GM21529 (cell line): ENCODE measurements around the gene IQSEC1.

ENCODE experiments used
- ATAC-seq: cut with Tn5 transposase; IDR thresholded peaks from one replicate; pipeline ENCODE4 v1.9.1; 2021; ENCODE audit not compliant: unreplicated experiment

The IQSEC1 gene

DNA sequence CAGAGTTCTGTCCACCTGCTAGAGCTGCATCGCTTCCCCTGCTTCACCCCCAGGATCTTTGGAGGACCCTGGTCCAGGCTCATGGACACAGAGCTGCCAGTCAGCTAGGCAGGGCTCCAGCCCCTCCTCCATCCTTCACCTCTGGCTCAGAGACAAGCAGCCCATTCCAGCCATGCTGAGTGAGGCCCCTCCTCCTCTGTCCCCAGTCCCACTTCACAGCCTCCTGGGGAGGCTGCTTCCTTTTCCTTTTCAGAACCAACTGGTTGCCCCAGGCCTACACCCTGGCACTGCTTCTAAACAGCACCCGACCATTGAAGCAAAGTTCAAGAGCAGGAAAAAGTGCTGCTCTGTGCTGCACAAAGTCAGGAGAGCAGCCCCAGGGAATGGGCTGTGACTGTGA, 22.2 kb downstream of the IQSEC1 start:
- ATAC-seq, result no peak

DNA sequence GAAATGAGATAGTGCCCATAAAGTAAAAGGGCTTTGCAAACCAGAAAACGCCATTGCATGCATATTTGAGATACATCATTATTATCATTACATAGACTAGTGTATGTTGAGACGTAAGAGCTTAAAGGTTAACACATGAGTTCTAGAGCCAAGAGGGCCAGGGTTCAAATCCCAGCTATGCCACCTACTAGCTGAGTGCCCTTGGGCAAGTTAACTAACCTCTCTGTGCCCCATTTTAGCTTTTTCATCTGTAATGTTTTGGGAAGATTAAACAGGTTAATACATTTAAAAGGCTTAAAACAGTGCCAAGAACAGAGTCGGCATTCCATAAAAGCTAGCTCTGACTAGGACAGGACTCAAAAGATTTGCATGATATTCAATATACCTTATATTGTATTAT, 22.8 kb downstream of the IQSEC1 start:
- ATAC-seq, result no peak

DNA sequence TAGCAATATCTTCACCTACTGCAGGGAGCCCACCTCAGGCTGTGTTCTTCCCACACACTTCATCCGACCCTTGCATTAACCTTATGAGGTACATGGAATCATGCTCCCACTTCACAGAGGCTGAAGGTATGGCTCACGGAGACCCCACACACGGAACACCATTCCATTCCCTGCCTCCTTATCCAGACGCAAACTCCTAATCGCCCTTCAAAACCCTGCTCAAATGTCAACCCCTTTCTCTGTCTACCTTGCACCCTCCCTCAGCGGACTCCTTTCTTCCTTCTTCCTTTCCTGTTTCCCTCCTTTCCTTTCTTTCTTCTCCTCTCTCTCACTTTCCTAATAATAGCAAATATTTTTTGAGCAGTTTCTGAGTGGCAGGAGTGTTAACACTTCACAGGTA, 23.8 kb downstream of the IQSEC1 start:
- ATAC-seq, result no peak

DNA sequence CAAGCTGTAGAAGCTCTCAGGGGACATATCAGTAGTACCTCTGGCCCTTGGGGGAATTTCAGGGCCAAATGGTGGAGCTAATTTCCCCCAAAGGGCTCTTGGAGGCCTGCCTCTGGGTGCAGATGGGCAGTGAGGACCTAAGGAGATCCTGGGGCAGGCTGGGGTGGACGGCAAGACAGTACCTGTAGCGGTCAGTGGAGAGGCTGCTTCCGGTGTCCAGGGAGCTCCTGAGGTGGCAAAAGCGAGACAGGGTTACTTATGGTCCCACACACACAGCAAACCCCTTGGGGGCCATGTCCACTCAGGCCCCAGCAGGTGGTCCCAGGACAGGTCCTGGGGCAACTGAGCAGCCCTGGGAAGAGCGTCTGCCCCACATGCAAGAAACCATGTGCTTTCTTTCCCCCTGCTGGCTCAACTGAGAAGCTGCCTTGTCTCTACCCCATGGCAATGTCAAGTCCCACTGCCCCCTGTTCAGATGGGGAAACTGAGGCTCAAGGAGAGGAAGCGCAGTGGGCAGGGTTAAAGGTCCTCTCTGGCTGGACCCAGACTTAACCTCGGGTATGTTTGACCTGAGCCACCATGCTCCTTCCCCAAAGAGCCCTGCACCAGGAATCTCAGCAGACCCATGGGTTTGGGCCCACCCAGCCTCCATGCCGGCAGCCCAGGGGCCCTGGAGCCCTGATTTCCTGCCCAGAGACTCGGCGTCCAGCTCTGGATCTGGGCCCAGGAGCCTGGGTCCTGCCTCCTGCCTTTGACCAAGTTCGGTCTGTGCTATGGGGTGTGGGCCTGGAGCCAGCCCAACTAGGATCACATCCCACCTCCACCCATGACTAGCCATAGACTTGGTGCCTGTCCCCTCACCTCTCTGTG, 25.7 kb downstream of the IQSEC1 start:
- no peak for ATAC-seq

DNA sequence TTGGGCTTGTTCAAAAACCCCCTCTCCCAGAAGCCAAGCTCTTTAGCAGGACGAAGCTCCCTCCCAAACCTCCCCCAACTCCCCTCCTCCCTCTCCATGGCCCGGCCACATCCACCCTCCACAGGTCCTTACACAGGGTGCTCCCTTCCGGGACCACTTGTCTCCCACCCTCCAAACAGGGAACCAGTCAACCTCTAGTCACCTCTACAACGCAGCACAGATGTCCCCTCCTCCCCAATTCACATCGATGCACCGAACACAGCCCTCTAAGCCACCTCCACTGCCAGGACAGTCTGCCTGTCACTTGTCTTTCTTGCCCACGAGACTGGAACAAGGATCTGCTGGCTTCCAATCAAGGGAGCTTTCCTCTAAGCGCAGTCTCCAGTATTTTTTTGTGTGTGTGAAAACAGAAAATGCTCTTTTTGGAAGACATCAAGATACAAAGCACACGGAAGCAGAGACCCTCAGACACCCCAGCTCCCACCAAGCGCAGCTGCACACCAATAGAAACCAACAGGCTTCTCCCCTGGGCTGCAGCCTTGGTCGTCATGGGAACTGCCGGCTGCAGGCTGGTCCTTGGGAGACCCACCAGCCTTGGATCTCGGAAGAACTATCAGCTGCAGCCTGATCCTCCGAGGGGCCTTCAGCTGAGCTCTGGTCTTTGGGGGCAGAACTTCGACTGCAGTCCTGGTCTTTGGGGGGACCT, 26.5 kb downstream of the IQSEC1 start:
- peak; percentile 25 for ATAC-seq

- peak; percentile 81 for ATAC-seq
These were observed 27.2 kb downstream of the IQSEC1 start for GRCh38 chr3:13045904-13046568.

GRCh38 chr3:13045241-13045903, 27.9 kb downstream of the IQSEC1 start:
- no peak for ATAC-seq

- ATAC-seq, result no peak
These were observed 28.6 kb downstream of the IQSEC1 start for GRCh38 chr3:13044496-13045240.

DNA sequence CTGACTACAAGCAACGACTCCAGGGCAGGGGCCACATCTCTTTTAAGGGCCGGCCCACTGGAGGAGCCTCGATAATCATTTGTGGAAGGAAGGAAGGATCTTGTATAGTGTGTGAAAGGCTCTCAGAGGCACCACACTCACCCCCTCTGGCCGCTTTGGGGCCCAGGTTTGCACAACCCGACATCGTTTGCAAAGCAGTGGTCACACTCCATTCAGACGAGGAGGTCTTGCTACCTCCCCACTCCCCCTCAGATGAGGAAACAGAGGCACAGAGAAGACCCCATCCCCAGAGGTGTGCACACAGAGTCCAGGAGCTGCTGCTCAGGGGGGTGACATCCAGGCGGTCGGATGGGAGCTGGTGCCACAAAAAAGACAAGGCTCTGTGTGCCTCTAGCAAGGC, 29.6 kb downstream of the IQSEC1 start:
- ATAC-seq, result no peak

- ATAC-seq, result no peak
These were observed 30.4 kb downstream of the IQSEC1 start for GRCh38 chr3:13042715-13043271.

GRCh38 chr3:13042127-13042701, 31.0 kb downstream of the IQSEC1 start:
- no peak for ATAC-seq

GRCh38 chr3:13041113-13041776, 32.0 kb downstream of the IQSEC1 start:
- no peak for ATAC-seq

- ATAC-seq, result peak; percentile 90
These were observed 32.7 kb downstream of the IQSEC1 start for GRCh38 chr3:13040361-13041074.

GRCh38 chr3:13039213-13039896, 33.9 kb downstream of the IQSEC1 start:
- ATAC-seq, result no peak

GRCh38 chr3:13037458-13038117, 35.6 kb downstream of the IQSEC1 start:
- no peak for ATAC-seq

GRCh38 chr3:13034861-13035260, 38.4 kb downstream of the IQSEC1 start:
- no peak for ATAC-seq

DNA sequence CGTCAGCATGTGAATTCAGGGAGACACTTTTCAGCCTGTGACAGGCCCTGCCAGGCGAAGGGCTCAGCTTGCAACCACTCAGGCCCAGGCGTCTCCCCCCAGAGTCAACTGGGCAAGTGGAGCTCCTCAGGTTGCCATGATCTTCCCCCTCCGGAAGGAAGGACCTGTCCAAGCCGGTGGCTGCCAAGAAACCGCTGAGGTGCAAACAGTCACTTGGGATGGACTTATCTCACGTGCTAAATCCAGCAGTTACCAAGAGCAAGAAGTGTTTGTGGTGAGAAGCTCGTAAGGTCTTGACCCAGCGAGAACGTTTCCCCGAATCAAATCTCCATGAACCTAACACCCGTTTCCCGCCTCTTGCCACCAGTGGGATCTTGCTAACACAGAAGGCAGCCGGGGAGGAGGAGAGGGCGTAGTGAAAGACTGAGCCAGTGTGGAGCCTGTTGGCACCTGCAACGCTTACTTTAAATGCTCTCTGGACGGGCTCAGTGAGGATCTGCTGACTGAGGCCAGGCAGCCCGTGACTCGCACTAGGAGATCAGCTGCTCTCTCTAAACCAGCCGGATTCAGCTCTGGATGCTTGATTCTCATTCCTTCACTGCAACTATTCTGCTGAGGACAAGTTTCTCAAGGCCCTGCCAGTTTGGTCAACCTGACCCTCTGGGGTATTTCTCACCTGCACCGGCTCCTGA, 39.0 kb downstream of the IQSEC1 start:
- ATAC-seq, result no peak
